RWPE1 (cell line): Measurements from ENCODE around the gene RETREG1.
"Not testable (repeated sequence)": the region's sequence is repeated elsewhere in the genome, so short reads cannot be mapped to it uniquely, and the experiment has no call there.

Source experiments
- CTCF ChIA-PET: fragments of 350-600 bp; sonication (Branson Sonifier 250); formaldehyde crosslinking; extraction: SDS; loops from one replicate; lab custom pipeline; 2021; lab: Yijun Ruan, JAX
- POLR2A ChIA-PET: fragments of 400-600 bp; formaldehyde crosslinking; extraction: SDS; loops from one replicate; lab custom pipeline; 2020; ENCODE audit warnings: antibody characterized with exemption; ENCODE audit not compliant: low non-redundant PET; lab: Yijun Ruan, JAX
- DNase-seq: peaks from one replicate; pipeline ENCODE4 v3.0.0; 2012; ENCODE audit warnings: low spot score
- H3K27ac ChIP-seq: fragments of 450-650 bp; 2 replicates; pipeline ENCODE4 v1.5.1; 2017
- TF ChIP-seq, protein P1 (sequence below): fragments of 450-650 bp; conservative IDR thresholded peaks from 2 replicates; pipeline ENCODE4 v1.5.1; 2017; ENCODE audit warnings: low read depth, mild to moderate bottlenecking

Gene RETREG1

GRCh38 chr5:16446993-16447392 lies 169.8 kb downstream of the RETREG1 start:
- H3K27ac ChIP-seq: no peak overlapping the region
- CTCF ChIA-PET: interaction anchor here (2.0 kb wide), 1 partner anchor 9 kb away, joined by 11 read pairs; no protein-coding TSS in a partner anchor
- DNase-seq: no peak
- TF ChIP-seq, protein P1, sequence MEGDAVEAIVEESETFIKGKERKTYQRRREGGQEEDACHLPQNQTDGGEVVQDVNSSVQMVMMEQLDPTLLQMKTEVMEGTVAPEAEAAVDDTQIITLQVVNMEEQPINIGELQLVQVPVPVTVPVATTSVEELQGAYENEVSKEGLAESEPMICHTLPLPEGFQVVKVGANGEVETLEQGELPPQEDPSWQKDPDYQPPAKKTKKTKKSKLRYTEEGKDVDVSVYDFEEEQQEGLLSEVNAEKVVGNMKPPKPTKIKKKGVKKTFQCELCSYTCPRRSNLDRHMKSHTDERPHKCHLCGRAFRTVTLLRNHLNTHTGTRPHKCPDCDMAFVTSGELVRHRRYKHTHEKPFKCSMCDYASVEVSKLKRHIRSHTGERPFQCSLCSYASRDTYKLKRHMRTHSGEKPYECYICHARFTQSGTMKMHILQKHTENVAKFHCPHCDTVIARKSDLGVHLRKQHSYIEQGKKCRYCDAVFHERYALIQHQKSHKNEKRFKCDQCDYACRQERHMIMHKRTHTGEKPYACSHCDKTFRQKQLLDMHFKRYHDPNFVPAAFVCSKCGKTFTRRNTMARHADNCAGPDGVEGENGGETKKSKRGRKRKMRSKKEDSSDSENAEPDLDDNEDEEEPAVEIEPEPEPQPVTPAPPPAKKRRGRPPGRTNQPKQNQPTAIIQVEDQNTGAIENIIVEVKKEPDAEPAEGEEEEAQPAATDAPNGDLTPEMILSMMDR: no peak
- POLR2A ChIA-PET: no interaction called here

DNA sequence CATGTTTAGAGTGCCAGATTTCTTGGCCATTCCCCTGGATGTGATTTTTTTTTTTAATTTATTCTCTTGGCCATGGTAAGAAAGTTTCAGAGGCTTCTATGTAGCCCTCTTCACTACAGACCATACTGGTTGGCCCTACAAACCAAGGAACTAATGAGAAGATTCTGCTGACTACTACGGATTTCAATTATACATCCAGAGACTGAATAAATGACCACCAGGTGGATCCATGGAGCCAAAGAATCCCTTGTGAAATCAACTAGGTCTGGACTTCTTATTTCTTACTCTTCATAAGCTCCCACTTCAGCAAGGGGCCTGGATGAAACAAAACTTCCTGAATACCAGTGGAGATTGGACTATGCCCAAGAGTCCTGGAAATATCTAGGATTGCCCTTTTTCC lies 178.8 kb downstream of the RETREG1 start:
- ChIA-PET POLR2A (no interaction called here), CTCF (interaction anchor here (0.6 to 1.4 kb wide), 5 partner anchors 12 to 976 kb away, joined by 3 to 4 read pairs (median 3); no protein-coding TSS in a partner anchor)
- no peak overlapping the region for H3K27ac ChIP-seq
- DNase-seq: peak; percentile 19
- TF ChIP-seq, protein P1: no peak

DNA sequence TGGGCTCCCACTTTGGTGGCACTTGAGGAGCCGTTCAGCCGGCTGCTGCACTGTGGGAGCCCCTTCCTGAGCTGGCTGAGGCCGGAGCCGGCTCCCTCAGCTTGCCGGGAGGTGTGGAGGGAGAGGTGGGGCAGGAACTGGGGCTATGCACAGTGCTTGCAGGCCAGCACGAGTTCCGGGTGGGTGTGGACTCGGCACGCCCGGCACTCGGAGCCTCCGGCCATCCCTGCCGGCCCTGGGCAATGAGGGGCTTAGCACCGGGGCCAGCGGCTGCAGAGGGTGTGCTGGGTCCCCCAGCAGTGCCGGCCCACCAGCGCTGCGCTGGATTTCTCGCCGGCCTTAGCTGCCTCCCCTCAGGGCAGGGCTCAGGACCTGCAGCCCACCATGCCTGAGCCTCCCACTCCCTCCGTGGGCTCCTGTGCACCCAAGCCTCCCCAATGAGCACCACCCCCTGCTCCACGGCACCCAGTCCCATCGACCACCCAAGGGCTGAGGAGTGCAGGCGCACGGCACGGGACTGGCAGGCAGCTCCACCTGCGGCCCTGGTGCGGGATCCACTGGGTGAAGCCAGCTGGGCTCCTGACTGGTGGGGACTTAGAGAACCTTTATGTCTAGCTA lies 180.6 kb downstream of the RETREG1 start:
- H3K27ac ChIP-seq, POLR2A ChIA-PET: not testable (repeated sequence)
- CTCF ChIA-PET: interaction anchor here (0.7 kb wide), 2 partner anchors 348 to 1860 kb away, joined by 3 read pairs; no protein-coding TSS in a partner anchor

DNA sequence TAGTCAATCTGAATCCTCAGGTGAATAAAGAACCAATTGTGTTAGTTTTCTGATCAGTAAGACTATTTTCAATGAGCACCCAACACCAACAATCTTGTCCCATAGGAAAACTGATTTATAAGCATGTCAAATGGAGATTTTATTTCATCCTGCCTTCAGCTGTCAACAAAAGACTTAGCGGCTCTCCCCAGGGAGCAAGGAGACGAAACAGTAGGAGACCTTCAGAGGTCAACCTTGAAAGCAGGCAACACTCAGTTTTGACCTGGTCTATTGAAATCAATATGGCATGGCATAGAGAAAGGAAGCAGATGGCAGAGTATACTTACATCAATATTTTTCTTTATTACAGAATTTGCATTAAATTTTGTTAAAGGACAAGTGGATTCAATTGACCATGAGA lies 185.3 kb downstream of the RETREG1 start:
- CTCF ChIA-PET: interaction anchor here (0.7 kb wide), 1 partner anchor 172 kb away, joined by 4 read pairs; no protein-coding TSS in a partner anchor

More for the DNA sequence above, 180.6 kb downstream of the RETREG1 start:
- DNase-seq: not testable (repeated sequence)

GRCh38 chr5:16430349-16431089 lies 186.3 kb downstream of the RETREG1 start:
- TF ChIP-seq, protein P1: no peak
- no peak for DNase-seq
- H3K27ac ChIP-seq: no peak overlapping the region
- ChIA-PET POLR2A (no interaction called here), CTCF (no interaction called here)

More for the DNA sequence above, 185.3 kb downstream of the RETREG1 start:
- H3K27ac ChIP-seq: no peak overlapping the region
- TF ChIP-seq, protein P1: no peak
- POLR2A ChIA-PET: no interaction called here
- no peak for DNase-seq

- TF ChIP-seq, protein P1: no peak
- H3K27ac ChIP-seq: no peak overlapping the region
- ChIA-PET POLR2A (no interaction called here), CTCF (no interaction called here)
- no peak for DNase-seq
These were observed 188.4 kb downstream of the RETREG1 start for GRCh38 chr5:16428359-16428758.
